NT2/D1 (cell line): ENCODE measurements around the gene FRS2.

Experiments used
- DNase-seq: peaks from one replicate; pipeline ENCODE4 v3.0.0-alpha.2; 2011; ENCODE audit warnings: low read depth, low spot score
- H3K27me3 ChIP-seq: 2 replicates; pipeline ENCODE4 v1.6.0; 2011; ENCODE audit warnings: mild to moderate bottlenecking; ENCODE audit not compliant: insufficient read length, insufficient read depth
- H3K36me3 ChIP-seq: 2 replicates; pipeline ENCODE4 v1.6.1; 2011; ENCODE audit warnings: mild to moderate bottlenecking, low read length, mixed read lengths; ENCODE audit not compliant: insufficient read depth, insufficient read length
- H3K4me1 ChIP-seq: 2 replicates; pipeline ENCODE4 v1.5.1; 2011; ENCODE audit not compliant: insufficient read depth, insufficient read length
- H3K4me3 ChIP-seq: 2 replicates; pipeline ENCODE4 v1.5.1; 2011; ENCODE audit warnings: low read depth; ENCODE audit not compliant: insufficient read length
- H3K9ac ChIP-seq: 2 replicates; pipeline ENCODE4 v1.6.0; 2011; ENCODE audit warnings: low read depth; ENCODE audit not compliant: insufficient read length
- H3K9me3 ChIP-seq: 2 replicates; pipeline ENCODE4 v1.5.1; 2011; ENCODE audit warnings: mild to moderate bottlenecking, low read length; ENCODE audit not compliant: insufficient read depth
- SUZ12 ChIP-seq: IDR thresholded peaks from 2 replicates; pipeline ENCODE4 v1.6.1; 2011; ENCODE audit not compliant: insufficient read length, insufficient read depth; ENCODE audit errors: extremely low read depth
- YY1 ChIP-seq: IDR thresholded peaks from 2 replicates; pipeline ENCODE4 v1.6.1; 2011; ENCODE audit not compliant: insufficient read length, insufficient read depth
- ZNF274 ChIP-seq: IDR thresholded peaks from 2 replicates; pipeline ENCODE4 v1.6.1; 2011; ENCODE audit warnings: mild to moderate bottlenecking, low read depth, low read length

Gene FRS2

DNA sequence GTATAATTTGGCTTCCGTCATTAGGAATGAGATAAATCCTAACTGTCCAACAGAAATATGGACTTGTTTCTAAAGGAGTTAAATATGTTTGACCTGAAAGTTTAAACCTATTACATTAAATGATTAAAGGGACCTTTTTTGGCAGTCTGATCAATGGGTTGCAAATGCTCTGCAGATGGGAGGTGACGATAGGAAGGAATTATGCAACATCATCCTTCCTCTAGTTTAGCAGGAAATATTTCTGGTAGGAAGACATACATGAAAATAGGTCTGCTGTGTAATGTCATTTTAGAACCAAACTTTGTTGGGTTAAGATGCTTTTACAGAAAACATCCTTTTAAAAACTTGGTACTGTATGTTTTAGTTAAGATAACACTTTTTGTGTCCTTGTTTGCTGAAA is 137.9 kb downstream of the FRS2 start:
- no peak overlapping the region for H3K4me3 ChIP-seq
- no peaks in the 10 kb centered on the region for H3K4me1 ChIP-seq
- no peaks in the 10 kb centered on the region for H3K27me3 ChIP-seq
- peaks cover 4% of the 10 kb centered on the region for H3K36me3 ChIP-seq
- no peak overlapping the region for H3K9ac ChIP-seq
- H3K9me3 ChIP-seq: no peaks in the 10 kb centered on the region
- DNase-seq: no peak
- TF ChIP-seq YY1 (no peak), ZNF274 (no peak), SUZ12 (no peak)

- no peaks in the 10 kb centered on the region for H3K36me3 ChIP-seq
- H3K27me3 ChIP-seq: no peaks in the 10 kb centered on the region
- no peak for TF ChIP-seq YY1
- TF ChIP-seq SUZ12: no peak
- no peaks in the 10 kb centered on the region for H3K9me3 ChIP-seq
- H3K4me3 ChIP-seq: no peak overlapping the region
- no peak for DNase-seq
- H3K4me1 ChIP-seq: no peaks in the 10 kb centered on the region
- no peak overlapping the region for H3K9ac ChIP-seq
Measured at GRCh38 chr12:69610126-69610525, 139.9 kb downstream of the FRS2 start.

DNA sequence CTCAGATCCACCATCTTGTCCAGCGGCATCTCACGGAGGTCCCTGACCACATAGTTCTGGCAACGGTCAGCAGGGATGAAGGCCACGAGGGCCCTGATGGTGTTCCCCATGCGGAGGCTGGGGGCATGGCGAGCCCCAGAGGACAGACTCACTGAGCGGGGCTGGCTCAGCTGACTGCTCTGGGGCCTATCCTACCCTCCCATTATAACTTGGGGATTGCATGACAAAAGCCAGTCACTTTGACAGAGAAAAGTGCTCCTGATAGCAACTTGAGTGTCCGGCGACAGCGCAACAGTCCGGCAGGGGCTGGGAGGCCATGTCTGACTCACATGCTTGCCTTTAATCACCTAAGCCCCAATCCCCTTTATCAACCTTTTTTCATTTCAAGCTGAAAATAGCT is 140.5 kb downstream of the FRS2 start, which contains the start of gene LRRC10:
TSS of gene LRRC10 (minus strand) at position 179 of the 400 bp plus-strand sequence. CDS start at position 110, 69 bp downstream.
- no peak within 1 kb of the TSS for H3K4me3 ChIP-seq
- H3K9ac ChIP-seq: no peak within 1 kb of the TSS
- H3K36me3 ChIP-seq: no peaks in the 10 kb centered on the region
- H3K27me3 ChIP-seq: no peaks in the 10 kb centered on the region
- H3K4me1 ChIP-seq: no peaks in the 10 kb centered on the region
- H3K9me3 ChIP-seq: no peaks in the 10 kb centered on the region
- DNase-seq: no peak
- no peak for TF ChIP-seq YY1
- TF ChIP-seq ZNF274: no peak
- TF ChIP-seq SUZ12: no peak

DNA sequence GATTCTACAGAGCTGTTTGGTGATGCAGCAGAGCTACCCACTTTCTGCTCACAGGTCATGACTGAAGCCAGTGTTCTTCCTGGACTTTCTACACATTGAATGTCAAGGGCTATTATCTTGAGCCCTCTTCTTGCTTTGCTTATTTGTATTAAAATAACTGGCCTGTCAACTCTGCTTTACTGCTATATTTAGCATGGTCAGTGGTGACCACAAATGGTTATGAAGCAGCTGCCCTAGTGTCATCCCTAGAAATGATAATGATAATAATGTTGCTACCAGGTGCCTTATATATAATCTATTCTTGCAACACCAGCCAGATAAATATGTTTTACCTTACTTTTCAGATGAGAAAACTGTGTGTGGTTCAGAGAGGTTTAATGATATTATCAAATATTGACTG is 143.2 kb downstream of the FRS2 start:
- TF ChIP-seq YY1 (no peak), SUZ12 (no peak), ZNF274 (no peak)
- no peak for DNase-seq
- Histone ChIP-seq H3K4me1 (no peaks in the 10 kb centered on the region), H3K9me3 (no peaks in the 10 kb centered on the region), H3K4me3 (no peak overlapping the region), H3K9ac (no peak overlapping the region), H3K36me3 (no peaks in the 10 kb centered on the region), H3K27me3 (no peaks in the 10 kb centered on the region)

- Histone ChIP-seq H3K4me1 (no peaks in the 10 kb centered on the region), H3K36me3 (no peaks in the 10 kb centered on the region), H3K9ac (no peak overlapping the region), H3K9me3 (no peaks in the 10 kb centered on the region), H3K27me3 (no peaks in the 10 kb centered on the region), H3K4me3 (no peak overlapping the region)
- TF ChIP-seq YY1 (no peak), ZNF274 (no peak), SUZ12 (no peak)
- DNase-seq: no peak
Measured at GRCh38 chr12:69616025-69616424, 145.8 kb downstream of the FRS2 start.

DNA sequence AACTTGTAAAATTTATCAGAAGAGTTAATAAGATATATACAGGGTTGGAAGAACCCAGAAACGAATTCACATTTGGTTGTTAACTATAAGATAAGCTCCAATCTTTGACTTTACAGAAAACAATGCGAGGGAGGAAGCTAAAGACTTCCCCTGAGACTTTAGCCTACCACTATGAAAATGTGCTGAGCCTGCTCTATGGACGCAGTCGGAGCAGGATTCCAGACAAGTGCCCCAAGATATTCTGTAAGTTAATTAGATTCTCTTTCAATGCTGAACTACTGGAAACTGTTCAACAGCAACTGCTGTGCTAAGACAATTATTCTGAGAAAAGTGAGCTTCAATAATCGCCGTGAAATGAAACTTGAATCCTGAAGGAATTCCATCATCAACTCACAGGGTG is 148.9 kb downstream of the FRS2 start:
- H3K9me3 ChIP-seq: no peaks in the 10 kb centered on the region
- no peaks in the 10 kb centered on the region for H3K4me1 ChIP-seq
- DNase-seq: no peak
- TF ChIP-seq ZNF274 (no peak), SUZ12 (no peak), YY1 (no peak)
- no peaks in the 10 kb centered on the region for H3K27me3 ChIP-seq
- H3K9ac ChIP-seq: no peak overlapping the region
- H3K36me3 ChIP-seq: no peaks in the 10 kb centered on the region
- H3K4me3 ChIP-seq: no peak overlapping the region

DNA sequence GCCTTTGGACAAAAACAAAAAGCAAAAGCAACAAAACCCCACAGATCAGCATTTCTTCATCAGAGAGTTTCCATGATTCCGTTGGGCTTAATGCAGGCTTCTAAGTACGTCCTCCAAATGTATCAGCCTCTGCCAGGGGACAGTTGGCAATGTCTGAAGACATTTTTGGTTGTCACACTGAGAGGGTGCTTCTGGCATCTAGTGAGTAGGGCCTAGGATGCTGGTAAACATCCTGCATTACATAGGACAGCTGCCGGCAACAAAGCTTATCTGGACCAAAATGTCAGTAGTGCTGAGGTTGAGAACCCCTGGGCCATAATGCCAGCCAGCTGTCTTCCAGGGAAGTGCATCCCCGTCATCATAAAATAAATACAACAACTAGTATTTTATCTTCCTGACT is 149.9 kb downstream of the FRS2 start:
- no peak overlapping the region for H3K4me3 ChIP-seq
- H3K9me3 ChIP-seq: no peaks in the 10 kb centered on the region
- no peak for DNase-seq
- H3K27me3 ChIP-seq: no peaks in the 10 kb centered on the region
- no peaks in the 10 kb centered on the region for H3K36me3 ChIP-seq
- TF ChIP-seq ZNF274 (no peak), SUZ12 (no peak), YY1 (no peak)
- H3K4me1 ChIP-seq: no peaks in the 10 kb centered on the region
- H3K9ac ChIP-seq: no peak overlapping the region

DNA sequence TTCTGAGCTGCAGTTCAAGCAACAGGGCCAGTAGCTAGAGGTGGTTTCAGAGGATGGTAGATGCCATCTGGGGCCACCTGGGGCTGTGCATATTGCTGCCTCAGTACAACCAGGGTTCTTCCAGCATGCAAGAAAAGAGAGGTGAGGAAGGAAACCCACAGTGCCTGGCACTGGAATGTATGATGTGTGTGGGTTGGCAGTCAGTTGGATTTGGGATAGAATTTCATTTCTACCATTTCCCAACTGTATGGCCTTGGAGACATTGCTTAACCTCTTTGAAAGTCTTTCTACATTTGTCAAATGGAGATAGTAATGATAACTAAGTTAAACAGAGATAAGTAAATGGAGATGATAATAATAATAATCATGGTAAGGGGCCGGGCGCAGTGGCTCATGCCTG is 150.7 kb downstream of the FRS2 start:
- Histone ChIP-seq H3K36me3 (no peaks in the 10 kb centered on the region), H3K27me3 (no peaks in the 10 kb centered on the region), H3K9me3 (no peaks in the 10 kb centered on the region), H3K4me3 (no peak overlapping the region), H3K9ac (no peak overlapping the region), H3K4me1 (no peaks in the 10 kb centered on the region)
- TF ChIP-seq ZNF274 (no peak), SUZ12 (no peak), YY1 (no peak)
- DNase-seq: no peak
